Motor neuron (in vitro differentiated cells): Measurements from ENCODE around the gene BIRC7. TPM values are rescaled to one million over a fixed set of nuclear protein-coding genes. Genes with fewer than 3 reads are reported as not detected.

ENCODE experiments used
- ATAC-seq, 8 experiments: fragments of 200-7000 bp; cut with Tn5 transposase; replicated peaks in 6 of 8; 2 replicates each; pipeline ENCODE4 v1.8.0; 2021; ENCODE audit warnings: mild to moderate bottlenecking in 8 of 8, moderate library complexity in 8 of 8
- H3K27ac ChIP-seq, 2 donors: fragments of 250-450 bp; sonication (Bioruptor Pico); 2 replicates each; pipeline ENCODE4 v1.9.0; 2021; ENCODE audit warnings: antibody characterized with exemption in 2 of 2, mild to moderate bottlenecking in 2 of 2, moderate library complexity in 1 of 2
- H3K4me1 ChIP-seq, 2 donors: fragments of 250-450 bp; sonication (Bioruptor Pico); replicated peaks in 1 of 2; 2 replicates each; pipeline ENCODE4 v1.6.1; 2021; ENCODE audit warnings: antibody characterized with exemption in 2 of 2, mild to moderate bottlenecking in 2 of 2, moderate library complexity in 1 of 2
- H3K4me3 ChIP-seq, 5 donors: fragments of 250-450 bp; sonication (Bioruptor Pico); 2 replicates each; pipeline ENCODE4 v1.9.0; 2021; ENCODE audit warnings: antibody characterized with exemption in 5 of 5, mild to moderate bottlenecking in 5 of 5, moderate library complexity in 4 of 5
- WGBS, 10 experiments: fragments of 450-650 bp; shearing (Covaris generic); methylation state at CpG; one replicate each; pipeline ENCODE4 v1.0.0; 2022; 5-methylcytosine and 5-hydroxymethylcytosine counted together
- in situ Hi-C, 9 experiments: fragments of 400-800 bp; cut with MboI; loops; one replicate each; pipeline ENCODE4 v1.15.0; 2021; ENCODE audit warnings: low sequenced_read_pairs in 9 of 9, low pct_unique_long_range_greater_than_20kb in 2 of 9; ENCODE audit not compliant: unreplicated experiment in 9 of 9
- total RNA-seq, 8 experiments: library from RNA; unstranded; fragments of 300-600 nt; gene quantifications; 2 replicates each; pipeline versions ENCODE4 v1.2.3 to v1.2.4, GENCODE V29; 2022

The BIRC7 gene
- total RNA-seq, 8 experiments from 2014 or later, result 0.29 to 14.1 (median 2.2) TPM; not detected in 2

DNA sequence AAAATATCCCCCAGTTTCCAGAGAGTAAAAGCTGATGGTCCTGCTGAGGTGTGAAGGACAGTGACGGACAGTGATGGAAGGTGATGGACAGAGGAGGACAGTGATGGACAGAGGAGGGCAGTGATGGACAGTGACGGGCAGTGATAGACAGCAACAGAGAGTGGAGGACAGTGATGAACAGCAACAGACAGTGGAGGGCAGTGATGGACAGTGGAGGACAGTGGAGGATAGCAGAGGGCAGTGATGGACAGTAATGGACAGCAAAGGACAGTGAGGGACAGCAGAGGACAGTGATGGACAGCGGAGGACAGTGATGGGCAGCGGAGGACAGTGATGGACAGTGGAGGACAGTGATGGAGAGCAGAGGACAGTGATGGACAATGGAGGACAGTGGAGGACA lies 21.2 kb downstream of the BIRC7 start:
- ATAC-seq, result no peak
- WGBS, 10 experiments, result 63 to 100% (median 100%) methylated on average over 1 to 4 of the region's 4 CpGs; no CpG with 5 or more reads in 2 of the 10 experiments
- in situ Hi-C loops, result no loop called here
- Histone ChIP-seq H3K4me3 (no peak overlapping the region), H3K4me1 (peaks cover 63 to 67% of the 10 kb centered on the region in 2 donors), H3K27ac (no peak overlapping the region)

DNA sequence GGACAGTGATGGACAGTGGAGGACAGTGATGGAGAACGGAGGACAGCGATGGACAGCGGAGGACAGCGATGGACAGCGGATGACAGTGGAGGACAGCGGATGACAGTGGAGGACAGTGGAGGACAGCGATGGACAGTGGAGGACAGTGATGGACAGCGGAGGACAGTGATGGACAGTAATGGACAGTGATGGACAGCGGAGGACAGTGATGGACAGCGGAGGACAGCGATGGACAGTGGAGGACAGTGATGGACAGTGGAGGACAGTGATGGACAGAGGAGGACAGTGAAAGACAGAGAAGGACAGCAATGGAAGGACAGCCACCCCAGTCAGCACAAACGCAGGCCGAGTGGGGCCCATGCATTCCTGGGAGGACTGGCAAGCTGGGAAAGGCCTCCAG lies 21.9 kb downstream of the BIRC7 start:
- Histone ChIP-seq H3K27ac (no peak overlapping the region), H3K4me3 (no peak overlapping the region), H3K4me1 (peaks cover 58 to 62% of the 10 kb centered on the region in 2 donors)
- in situ Hi-C loops, result no loop called here
- ATAC-seq, result no peak
- WGBS, 10 experiments, result 81 to 100% (median 93%) methylated on average over 1 to 11 of the region's 13 CpGs; no CpG with 5 or more reads in 2 of the 10 experiments

DNA sequence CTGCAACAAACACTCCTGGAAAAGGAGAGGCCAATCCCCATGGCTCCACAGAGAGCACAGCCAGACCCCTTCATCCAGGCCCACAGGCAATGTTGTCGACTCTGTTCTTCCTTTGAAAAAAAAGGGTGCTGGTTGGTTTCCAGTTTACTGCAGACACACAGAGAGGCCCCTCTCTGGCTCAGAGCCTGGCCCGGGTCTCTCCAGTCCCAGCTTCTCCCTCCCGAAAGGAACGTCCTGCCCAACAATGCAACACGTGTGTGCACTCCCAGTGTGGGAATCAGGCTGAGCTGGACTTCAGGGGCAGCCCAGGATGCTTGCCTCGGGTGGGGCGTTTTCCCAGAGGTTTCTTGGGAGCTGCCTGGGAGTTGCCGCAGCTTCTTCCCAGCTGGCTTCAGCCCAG lies 23.1 kb downstream of the BIRC7 start:
- H3K27ac ChIP-seq, result no peak overlapping the region
- WGBS, 10 experiments, result 50 to 80% (median 66%) methylated on average over 1 to 5 of the region's 8 CpGs; no CpG with 5 or more reads in 6 of the 10 experiments
- no peak overlapping the region for H3K4me3 ChIP-seq
- in situ Hi-C loops, result no loop called here
- ATAC-seq, result peak in 5 of 8 experiments; percentile 15 to 69 (median 42)
- H3K4me1 ChIP-seq, result peaks cover 55 to 57% of the 10 kb centered on the region in 2 donors

DNA sequence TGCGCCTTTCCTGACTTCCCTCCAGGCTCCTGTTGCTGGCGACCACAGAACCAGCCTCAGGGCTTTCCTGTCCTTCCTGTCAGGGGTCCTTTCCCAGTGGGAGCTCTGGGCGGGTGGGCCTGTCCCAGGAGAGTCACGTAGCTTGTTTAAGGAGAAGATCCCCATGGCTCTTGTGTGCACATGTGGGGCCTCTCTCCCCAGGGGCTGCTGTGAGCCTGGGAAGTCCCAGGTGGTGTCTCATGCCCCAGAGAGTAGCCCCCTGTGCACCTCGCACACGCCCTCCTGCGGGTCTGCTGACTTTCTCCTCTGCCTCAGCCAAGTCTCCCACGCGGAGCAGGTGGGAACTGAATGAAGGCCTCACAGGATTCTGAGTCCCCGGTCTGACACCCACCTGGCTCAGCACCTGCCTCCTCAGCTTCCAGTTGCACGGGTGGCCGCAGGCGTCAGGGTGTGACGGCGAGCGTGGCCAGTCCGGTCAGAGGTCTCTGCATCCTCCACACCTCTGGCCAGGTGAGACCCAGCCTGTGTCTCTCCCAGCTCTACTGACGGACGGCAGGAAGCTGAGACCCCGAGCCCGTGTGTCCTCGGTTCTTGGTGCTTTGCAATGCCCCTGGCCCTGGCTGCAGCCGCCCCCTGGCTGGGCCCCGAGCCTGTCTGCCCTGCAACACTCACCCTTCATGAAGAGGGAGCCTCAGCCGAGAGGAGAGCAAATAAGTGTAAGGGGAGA lies 24.2 kb downstream of the BIRC7 start:
- H3K27ac ChIP-seq, result peak overlapping the region in 1 of 2 donors; percentile 88
- peaks cover 59 to 63% of the 10 kb centered on the region in 2 donors for H3K4me1 ChIP-seq
- in situ Hi-C loops, result no loop called here
- WGBS, 10 experiments, result 20 to 98% (median 60%) methylated on average over 1 to 6 of the region's 25 CpGs; no CpG with 5 or more reads in 4 of the 10 experiments
- H3K4me3 ChIP-seq, result no peak overlapping the region
- ATAC-seq, result no peak

DNA sequence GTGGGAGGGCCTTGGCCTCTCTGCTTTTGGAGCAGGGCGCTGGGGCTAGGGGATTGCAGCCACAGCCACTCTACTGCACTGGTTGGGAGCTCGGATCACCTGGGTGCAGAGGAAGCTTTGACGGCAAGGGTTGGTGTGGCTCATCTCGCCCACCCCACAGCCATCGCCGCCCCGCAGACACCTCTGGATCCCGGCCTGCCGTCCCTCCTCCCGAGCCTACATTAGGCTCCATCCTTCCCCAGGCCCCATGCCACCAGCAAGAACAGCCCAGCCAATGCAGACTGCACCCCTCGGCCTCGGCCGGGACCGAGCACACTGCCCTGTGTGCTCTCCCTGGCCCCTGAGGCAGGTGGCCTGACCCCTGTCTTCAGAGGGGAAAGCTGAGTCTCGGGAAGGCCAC lies 24.8 kb downstream of the BIRC7 start:
- H3K4me1 ChIP-seq, result peaks cover 55 to 59% of the 10 kb centered on the region in 2 donors
- no peak for ATAC-seq
- WGBS, 10 experiments, result 79 to 80% methylated on average over 1 to 9 of the region's 15 CpGs; no CpG with 5 or more reads in 8 of the 10 experiments
- no peak overlapping the region for H3K4me3 ChIP-seq
- in situ Hi-C loops, result no loop called here
- H3K27ac ChIP-seq, result peak overlapping the region; percentile 68 to 88

DNA sequence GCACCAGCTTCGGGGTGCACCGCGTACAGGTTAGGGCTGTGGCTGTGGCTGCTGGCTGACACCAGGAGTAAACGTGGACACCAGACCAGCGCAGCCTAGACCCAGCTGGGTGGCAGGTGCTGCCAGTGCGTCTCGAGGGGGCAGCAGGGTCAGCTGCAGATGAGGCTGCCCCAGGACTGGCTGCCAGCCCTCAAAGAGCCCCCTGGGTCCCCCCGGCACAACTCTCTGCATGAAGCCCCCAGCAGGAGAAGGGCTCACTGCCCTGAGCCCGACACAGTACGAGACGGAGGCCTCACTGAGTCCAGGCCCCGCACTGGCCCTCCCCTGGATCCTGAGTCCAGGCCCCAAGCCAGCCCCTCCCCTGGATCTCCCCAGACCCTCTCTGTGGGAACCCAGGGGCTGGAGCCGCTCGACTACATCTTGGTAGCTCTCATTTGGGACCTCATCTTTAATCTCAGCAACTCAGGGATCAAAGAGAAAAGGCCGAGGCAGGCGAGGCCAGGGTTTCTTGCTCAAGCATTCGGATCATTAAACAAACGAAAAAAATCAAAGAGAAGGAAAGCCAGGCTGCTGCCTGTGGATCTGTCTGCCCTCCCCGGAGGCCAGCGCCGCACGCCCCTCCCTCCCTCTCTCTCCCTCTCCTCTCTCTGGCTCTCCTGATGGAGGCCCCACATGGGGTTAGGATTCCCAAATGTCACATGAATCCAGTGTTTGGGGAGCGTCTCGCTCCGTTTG lies 25.5 kb downstream of the BIRC7 start:
- H3K27ac ChIP-seq, result peak overlapping the region; percentile 68 to 88
- ATAC-seq, result peak; percentile 43 to 82 (median 71)
- peaks cover 48 to 52% of the 10 kb centered on the region in 2 donors for H3K4me1 ChIP-seq
- WGBS, 10 experiments, result 0 to 20% (median 11%) methylated on average over 1 to 6 of the region's 25 CpGs; no CpG with 5 or more reads in 4 of the 10 experiments
- in situ Hi-C loops, result no loop called here
- no peak overlapping the region for H3K4me3 ChIP-seq

DNA sequence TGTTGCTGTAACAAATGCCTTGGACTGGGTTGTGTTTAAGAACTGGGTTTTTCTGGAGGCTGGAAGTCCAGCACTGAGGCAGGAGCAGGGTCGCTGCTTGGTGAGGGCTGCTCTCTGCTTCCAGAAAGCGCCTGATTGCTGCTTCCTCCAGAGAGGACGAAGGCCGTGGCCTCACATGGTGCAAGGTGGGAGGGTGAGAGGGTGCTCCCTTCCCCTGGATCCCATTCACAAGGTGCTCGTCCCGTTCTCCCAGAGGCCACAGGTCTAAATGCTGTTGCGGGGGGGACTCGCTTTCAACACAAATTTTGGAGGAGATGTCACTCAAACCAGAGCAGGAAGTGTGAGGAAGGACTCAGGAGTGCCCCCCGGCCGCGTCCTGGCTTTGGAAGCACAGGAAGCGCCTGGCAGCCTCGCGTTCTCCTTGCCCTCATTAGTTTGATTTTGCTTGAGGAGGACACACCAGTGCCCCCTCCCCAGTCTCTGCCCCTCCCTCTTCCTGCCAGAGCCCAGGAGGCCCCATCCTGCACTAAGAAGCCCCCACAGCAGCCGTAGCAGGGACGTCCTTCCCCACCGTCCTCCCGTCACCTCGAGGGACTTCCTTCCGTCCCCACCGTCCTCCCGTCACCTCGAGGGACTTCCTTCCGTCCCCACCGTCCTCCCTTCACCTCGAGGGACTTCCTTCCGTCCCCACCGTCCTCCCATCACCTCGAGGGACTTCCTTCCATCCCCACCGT lies 26.3 kb downstream of the BIRC7 start:
- WGBS, 10 experiments, result 0 to 93% (median 0%) methylated on average over 1 to 3 of the region's 30 CpGs; no CpG with 5 or more reads in 7 of the 10 experiments
- Histone ChIP-seq H3K4me3 (no peak overlapping the region), H3K4me1 (peaks cover 44 to 48% of the 10 kb centered on the region in 2 donors), H3K27ac (peak overlapping the region; percentile 68 to 88)
- in situ Hi-C loops, result no loop called here
- ATAC-seq, result peak in 1 of 8 experiments; percentile 36

DNA sequence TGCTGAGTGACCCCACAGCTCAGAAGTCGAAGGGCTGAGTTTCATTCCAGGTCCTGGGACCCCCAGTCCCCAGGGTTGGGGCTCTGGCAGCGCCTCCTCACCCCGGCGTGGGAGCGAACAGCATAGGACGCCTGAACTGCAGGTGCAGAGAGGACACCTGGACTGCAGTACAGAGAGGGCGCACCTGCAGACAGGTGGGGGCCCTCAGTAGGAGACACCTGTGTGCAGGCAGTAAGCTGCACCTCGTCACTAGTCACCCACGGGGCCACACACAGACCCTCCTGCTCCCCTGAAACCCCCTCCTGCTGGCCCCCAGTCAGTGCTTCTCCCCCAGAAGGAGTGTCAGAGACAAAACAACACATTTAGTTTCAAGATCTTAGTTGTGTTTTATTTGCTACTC lies 27.1 kb downstream of the BIRC7 start:
- Histone ChIP-seq H3K4me1 (peaks cover 49 to 54% of the 10 kb centered on the region in 2 donors), H3K4me3 (no peak overlapping the region), H3K27ac (no peak overlapping the region)
- in situ Hi-C loops, result no loop called here
- no peak for ATAC-seq
- whole genome bisulfite sequencing, 10 experiments, result 100% methylated on average over 1 of the region's 9 CpGs; no CpG with 5 or more reads in 8 of the 10 experiments

DNA sequence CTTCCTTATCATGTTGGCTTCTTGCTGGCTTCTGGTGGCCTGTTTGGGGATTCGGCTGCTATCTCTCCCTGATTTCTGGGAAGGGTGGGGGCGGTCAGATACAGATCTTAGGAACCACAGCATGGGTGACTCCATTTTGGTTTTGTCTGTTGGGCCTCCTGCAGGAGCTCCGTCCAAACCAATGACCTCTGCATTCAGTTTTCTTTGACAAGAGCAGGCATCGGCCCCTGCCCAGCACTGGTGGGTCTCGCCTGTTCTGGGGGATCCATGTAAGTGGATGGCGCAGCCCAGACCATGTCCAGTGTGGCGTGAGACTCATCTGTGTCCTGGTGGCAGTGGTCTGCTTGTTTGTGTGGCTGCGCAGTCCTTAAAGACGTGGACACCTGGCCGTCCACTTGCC lies 28.3 kb downstream of the BIRC7 start:
- peaks cover 49 to 60% of the 10 kb centered on the region in 2 donors for H3K4me1 ChIP-seq
- in situ Hi-C loops, result no loop called here
- ATAC-seq, result no peak
- no peak overlapping the region for H3K4me3 ChIP-seq
- H3K27ac ChIP-seq, result peak overlapping the region in 1 of 2 donors; percentile 60
- 20 to 95% (median 80%) methylated on average over 1 to 4 of the region's 10 CpGs; no CpG with 5 or more reads in 4 of the 10 experiments for WGBS, 10 experiments

DNA sequence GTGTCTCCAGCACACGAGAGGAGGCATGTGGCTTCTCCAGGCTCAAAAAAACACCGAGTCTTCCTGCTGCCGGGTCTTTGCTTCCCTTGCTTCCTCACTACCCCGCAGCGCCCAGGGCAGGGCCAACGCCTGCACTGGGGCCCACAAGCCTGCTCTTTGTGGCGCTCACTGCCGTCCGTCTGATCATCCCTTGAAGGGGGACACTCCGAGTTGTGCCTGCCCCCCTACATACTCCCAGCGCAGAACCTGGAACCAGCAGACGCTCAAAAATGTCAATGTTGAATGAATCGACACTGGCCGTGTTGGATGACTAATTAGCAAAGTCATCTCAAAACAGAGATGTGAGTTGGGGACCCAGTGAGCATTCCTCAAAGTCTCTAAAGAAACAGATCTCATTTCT lies 28.8 kb downstream of the BIRC7 start:
- ATAC-seq, result peak in 5 of 8 experiments; percentile 37 to 67 (median 51)

DNA sequence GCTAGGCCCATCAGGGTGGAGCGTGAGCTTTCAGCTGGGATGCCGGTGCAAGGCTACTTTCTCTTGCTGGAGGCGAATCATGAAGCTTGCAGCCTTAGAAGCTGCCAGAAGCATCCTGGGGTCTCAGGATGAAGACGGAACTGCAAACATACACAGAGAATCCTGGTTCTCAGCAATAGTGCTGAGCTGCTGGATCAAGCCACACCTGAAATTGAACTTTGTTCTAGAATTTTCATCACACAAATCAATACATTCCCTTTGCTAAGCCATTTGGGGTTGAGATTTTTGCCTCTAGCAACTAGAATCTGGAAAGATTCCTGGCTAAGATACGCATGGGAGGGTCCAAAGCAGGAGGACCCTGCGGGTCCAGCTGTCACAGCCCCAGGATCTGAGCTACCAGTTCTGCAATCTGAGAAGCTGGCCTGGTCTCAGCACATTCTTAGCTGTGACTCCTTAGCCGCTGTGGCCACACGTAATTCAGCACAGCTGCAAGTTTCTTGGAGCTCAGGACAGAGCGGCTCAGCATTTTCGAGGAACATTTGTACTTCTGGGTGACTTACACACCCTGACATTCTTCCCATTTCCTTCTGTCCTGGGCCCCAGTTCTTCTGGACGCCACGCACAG lies 30.3 kb downstream of the BIRC7 start:
- Histone ChIP-seq H3K4me3 (no peak overlapping the region), H3K4me1 (peaks cover 31 to 47% of the 10 kb centered on the region in 2 donors), H3K27ac (no peak overlapping the region)
- in situ Hi-C loops, result no loop called here
- WGBS, 10 experiments, result 0 to 73% (median 7%) methylated on average over 1 to 10 of the region's 12 CpGs; no CpG with 5 or more reads in 3 of the 10 experiments
- peak in 1 of 8 experiments; percentile 24 for ATAC-seq

More for the DNA sequence above, 28.8 kb downstream of the BIRC7 start:
- H3K27ac ChIP-seq, result peak overlapping the region in 1 of 2 donors; percentile 60
- in situ Hi-C loops, result no loop called here
- H3K4me1 ChIP-seq, result peaks cover 46 to 61% of the 10 kb centered on the region in 2 donors
- no peak overlapping the region for H3K4me3 ChIP-seq
- 0 to 80% (median 22%) methylated on average over 1 to 11 of the region's 14 CpGs; no CpG with 5 or more reads in 3 of the 10 experiments for WGBS, 10 experiments

DNA sequence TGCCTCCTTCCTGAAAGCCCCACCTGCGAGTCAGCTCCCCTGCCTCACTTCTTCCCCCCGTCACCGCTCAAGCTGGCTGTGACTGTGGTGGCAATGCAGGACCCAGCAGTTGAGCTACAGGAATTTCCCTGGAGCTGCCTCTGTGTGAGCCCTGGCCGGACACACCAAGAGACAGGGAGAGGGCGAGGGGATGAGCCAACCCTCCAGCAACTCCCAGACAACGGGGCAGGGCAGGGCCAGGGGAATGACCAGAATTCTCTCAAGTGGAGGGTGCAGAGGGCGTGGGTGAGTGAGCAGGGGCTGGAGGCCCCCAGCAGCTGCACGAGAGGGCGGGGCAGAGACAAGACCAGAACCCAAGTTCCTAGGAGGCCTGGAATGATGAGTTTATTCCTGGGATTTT lies 32.0 kb downstream of the BIRC7 start:
- in situ Hi-C loops, result no loop called here
- ATAC-seq, result peak in 7 of 8 experiments; percentile 2 to 30 (median 10)
- no peak overlapping the region for H3K4me3 ChIP-seq
- H3K4me1 ChIP-seq, result peaks cover 27 to 41% of the 10 kb centered on the region in 2 donors
- no peak overlapping the region for H3K27ac ChIP-seq
- WGBS, 10 experiments, result 17 to 100% (median 75%) methylated on average over 1 to 4 of the region's 9 CpGs; no CpG with 5 or more reads in 4 of the 10 experiments
